Measurements from ENCODE around the gene SCP2. TPM values are rescaled to one million over a fixed set of nuclear protein-coding genes. Genes with fewer than 3 reads are reported as not detected.
A peak's percentile ranks its signal among the peaks of the same experiment; 100 is the strongest.

Gene SCP2
- total and polyA plus RNA-seq, 2 of the 4 experiments (the other 2 are of a cell fraction), result 70.4 to 83.1 TPM

DNA sequence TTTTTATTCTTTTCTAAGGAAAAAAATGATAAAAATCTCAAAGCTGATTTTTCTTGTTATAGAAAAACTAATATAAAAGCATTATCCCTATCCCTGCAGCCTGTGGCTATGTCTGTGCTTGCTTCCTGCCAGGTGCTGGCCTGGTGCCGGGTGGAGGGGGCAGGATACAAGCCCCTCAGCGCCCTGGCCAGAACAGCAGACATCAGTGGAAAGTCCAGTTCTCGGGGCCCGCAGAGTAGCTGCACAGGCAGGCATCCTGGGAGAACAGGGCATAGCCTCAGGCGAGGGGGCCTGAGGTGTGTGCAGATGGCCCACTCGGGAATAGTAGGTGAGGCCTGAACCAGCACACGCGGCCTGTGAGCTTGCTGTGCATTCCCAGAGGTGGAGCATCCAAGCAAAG lies 158.3 kb downstream of the SCP2 start:
- Histone ChIP-seq H3K4ac (ENCODE audit: low read depth, low read length) (no peak overlapping the region), H3K56ac (ENCODE audit: extremely low read depth, insufficient read depth, low read length) (no peak overlapping the region), H2AK5ac (ENCODE audit: low read depth, low read length) (peak overlapping the region; percentile 24; the same call in 1 of the 2 replicates), H3K9ac (ENCODE audit: low read depth, low read length) (no peak overlapping the region), H3K18ac (ENCODE audit: low read depth, low read length) (no peak overlapping the region), H2AK9ac (replicated peaks; ENCODE audit: low read depth, low read length, poor library complexity) (no peak overlapping the region), H3K27me3 (ENCODE audit: control insufficient read depth, insufficient read depth, low read length) (no peaks in the 10 kb centered on the region), H4K8ac (ENCODE audit: low read depth in 2 of 2, low read length in 2 of 2) (no peak overlapping the region), H4K5ac (ENCODE audit: low read depth, low read length) (no peak overlapping the region), H2BK120ac (ENCODE audit: low read depth, low read length) (no peak overlapping the region), H3K79me1 (ENCODE audit: low read depth in 1 of 2, low read length in 2 of 2) (no peaks in the 10 kb centered on the region), H2AFZ (replicated peaks; ENCODE audit: low read length, poor library complexity) (no peak overlapping the region), H3K14ac (replicated peaks; ENCODE audit: low read depth, low read length) (no peak overlapping the region), H3K9me3 (ENCODE audit: control insufficient read depth, insufficient read depth, low read length) (no peaks in the 10 kb centered on the region), H2BK15ac (ENCODE audit: low read depth, low read length) (no peak overlapping the region), H2BK5ac (ENCODE audit: low read depth, low read length, poor library complexity, severe bottlenecking) (no peak overlapping the region), H4K20me1 (ENCODE audit: insufficient read depth, low read length) (no peaks in the 10 kb centered on the region), H3K4me1 (ENCODE audit: control insufficient read depth, insufficient read depth, low read length) (peaks cover 19% of the 10 kb centered on the region), H2BK20ac (ENCODE audit: low read depth, low read length) (no peak overlapping the region), H3K23ac (ENCODE audit: low read depth, low read length) (no peak overlapping the region), H3K36me3 (ENCODE audit: control insufficient read depth, insufficient read depth, low read length) (peaks cover 23% of the 10 kb centered on the region), H3K4me2 (ENCODE audit: low read depth, low read length) (no peak overlapping the region), H4K91ac (ENCODE audit: insufficient read depth, low read depth, low read length) (no peak overlapping the region), H3K4me3 (ENCODE audit: insufficient read depth, low read depth, low read length) (no peak overlapping the region), H3K27ac (ENCODE audit: insufficient read depth, low read length) (no peak overlapping the region), H3K9me1 (ENCODE audit: insufficient read depth, low read length) (peaks cover 12% of the 10 kb centered on the region)
- intact Hi-C loops (cut with micrococcal nuclease), result no loop called here
- POLR2A ChIA-PET (ENCODE audit: unreplicated experiment), result no interaction called here
- CTCF ChIA-PET, result no interaction called here
- in situ Hi-C loops (cut with MboI; ENCODE audit: low sequenced_read_pairs), result no loop called here
- 100% methylated on average over 5 of the region's 8 CpGs; no CpG with 5 or more reads in 1 of the 2 experiments for WGBS, 2 experiments (ENCODE audit: extremely low coverage in 2 of 2, insufficient read length in 1 of 2)
- ATAC-seq (ENCODE audit: low read depth) (no peak), DNase-seq (no peak)
- BruUV-seq (replicated peaks), result no TSS peak
- TF ChIP-seq BHLHE40 (IDR thresholded peaks at IDR 0.05; ENCODE audit: low read depth, low read length) (no peak), MAFK (IDR thresholded peaks at IDR 0.05; ENCODE audit: low read depth, low read length) (no peak), CEBPB (IDR thresholded peaks at IDR 0.05; ENCODE audit: low read depth, low read length) (no peak), SMC3 (IDR thresholded peaks at IDR 0.05; ENCODE audit: low read depth, low read length) (no peak), MAZ (IDR thresholded peaks at IDR 0.05; ENCODE audit: borderline replicate concordance, low read depth, low read length) (no peak), RAD21 (IDR thresholded peaks at IDR 0.05; ENCODE audit: low read length) (no peak), RCOR1 (IDR thresholded peaks at IDR 0.05; ENCODE audit: insufficient replicate concordance, low read length) (no peak), MXI1 (IDR thresholded peaks at IDR 0.05; ENCODE audit: borderline replicate concordance, low read depth, low read length) (no peak), RFX5 (IDR thresholded peaks at IDR 0.05; ENCODE audit: low read depth, low read length) (no peak), FOS (IDR thresholded peaks at IDR 0.05; ENCODE audit: low read depth, low read length) (no peak), NFE2L2 (IDR thresholded peaks at IDR 0.05; ENCODE audit: low read depth, low read length) (no peak), POLR2A (IDR thresholded peaks at IDR 0.05; ENCODE audit: low read depth, low read length) (no peak), CHD1 (IDR thresholded peaks at IDR 0.05; ENCODE audit: low read depth, low read length) (no peak)
- TF ChIP-seq, protein P1, sequence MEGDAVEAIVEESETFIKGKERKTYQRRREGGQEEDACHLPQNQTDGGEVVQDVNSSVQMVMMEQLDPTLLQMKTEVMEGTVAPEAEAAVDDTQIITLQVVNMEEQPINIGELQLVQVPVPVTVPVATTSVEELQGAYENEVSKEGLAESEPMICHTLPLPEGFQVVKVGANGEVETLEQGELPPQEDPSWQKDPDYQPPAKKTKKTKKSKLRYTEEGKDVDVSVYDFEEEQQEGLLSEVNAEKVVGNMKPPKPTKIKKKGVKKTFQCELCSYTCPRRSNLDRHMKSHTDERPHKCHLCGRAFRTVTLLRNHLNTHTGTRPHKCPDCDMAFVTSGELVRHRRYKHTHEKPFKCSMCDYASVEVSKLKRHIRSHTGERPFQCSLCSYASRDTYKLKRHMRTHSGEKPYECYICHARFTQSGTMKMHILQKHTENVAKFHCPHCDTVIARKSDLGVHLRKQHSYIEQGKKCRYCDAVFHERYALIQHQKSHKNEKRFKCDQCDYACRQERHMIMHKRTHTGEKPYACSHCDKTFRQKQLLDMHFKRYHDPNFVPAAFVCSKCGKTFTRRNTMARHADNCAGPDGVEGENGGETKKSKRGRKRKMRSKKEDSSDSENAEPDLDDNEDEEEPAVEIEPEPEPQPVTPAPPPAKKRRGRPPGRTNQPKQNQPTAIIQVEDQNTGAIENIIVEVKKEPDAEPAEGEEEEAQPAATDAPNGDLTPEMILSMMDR (conservative IDR thresholded peaks at IDR 0.05; ENCODE audit: low read depth, low read length), result no peak
- TF ChIP-seq, protein P2, sequence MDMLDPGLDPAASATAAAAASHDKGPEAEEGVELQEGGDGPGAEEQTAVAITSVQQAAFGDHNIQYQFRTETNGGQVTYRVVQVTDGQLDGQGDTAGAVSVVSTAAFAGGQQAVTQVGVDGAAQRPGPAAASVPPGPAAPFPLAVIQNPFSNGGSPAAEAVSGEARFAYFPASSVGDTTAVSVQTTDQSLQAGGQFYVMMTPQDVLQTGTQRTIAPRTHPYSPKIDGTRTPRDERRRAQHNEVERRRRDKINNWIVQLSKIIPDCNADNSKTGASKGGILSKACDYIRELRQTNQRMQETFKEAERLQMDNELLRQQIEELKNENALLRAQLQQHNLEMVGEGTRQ (IDR thresholded peaks at IDR 0.05; ENCODE audit: low read depth, low read length), result no peak
- TF ChIP-seq, protein P3, sequence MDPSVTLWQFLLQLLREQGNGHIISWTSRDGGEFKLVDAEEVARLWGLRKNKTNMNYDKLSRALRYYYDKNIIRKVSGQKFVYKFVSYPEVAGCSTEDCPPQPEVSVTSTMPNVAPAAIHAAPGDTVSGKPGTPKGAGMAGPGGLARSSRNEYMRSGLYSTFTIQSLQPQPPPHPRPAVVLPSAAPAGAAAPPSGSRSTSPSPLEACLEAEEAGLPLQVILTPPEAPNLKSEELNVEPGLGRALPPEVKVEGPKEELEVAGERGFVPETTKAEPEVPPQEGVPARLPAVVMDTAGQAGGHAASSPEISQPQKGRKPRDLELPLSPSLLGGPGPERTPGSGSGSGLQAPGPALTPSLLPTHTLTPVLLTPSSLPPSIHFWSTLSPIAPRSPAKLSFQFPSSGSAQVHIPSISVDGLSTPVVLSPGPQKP (IDR thresholded peaks at IDR 0.05; ENCODE audit: borderline replicate concordance, low read depth, low read length), result no peak
- dilution Hi-C loops (cut with HindIII; ENCODE audit: low sequenced_read_pairs, unreplicated experiment), result no loop called here
